ENCODE measurements around the gene CLIP2.

DNA sequence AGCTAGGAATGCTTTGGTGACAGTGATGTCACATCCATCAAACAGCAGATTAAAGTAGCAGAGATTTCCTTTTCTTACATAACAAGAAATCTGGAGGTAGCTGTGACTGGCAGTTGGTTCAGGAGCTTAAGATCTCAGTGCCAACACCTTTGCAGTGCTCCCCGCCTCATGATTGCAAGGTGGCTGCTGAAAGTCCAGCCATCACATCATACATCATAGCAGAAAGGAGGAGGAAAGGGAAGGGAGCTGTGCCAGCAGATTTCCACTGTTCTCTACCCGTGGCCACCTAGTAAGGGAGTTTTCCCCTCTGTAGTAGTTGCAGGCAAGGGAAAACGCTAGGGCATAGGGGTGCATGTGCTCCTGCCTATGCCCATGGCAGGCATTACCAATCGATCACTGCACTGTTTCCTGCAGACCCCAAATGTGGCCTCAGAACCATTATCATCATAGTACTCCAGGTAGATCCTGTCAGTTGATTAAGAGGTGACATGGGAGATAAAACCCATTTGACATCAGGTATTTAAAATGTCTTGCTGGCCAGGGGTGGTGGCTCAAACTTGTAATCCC lies 106.6 kb downstream of the CLIP2 start:
- TF ChIP-seq, protein P1, sequence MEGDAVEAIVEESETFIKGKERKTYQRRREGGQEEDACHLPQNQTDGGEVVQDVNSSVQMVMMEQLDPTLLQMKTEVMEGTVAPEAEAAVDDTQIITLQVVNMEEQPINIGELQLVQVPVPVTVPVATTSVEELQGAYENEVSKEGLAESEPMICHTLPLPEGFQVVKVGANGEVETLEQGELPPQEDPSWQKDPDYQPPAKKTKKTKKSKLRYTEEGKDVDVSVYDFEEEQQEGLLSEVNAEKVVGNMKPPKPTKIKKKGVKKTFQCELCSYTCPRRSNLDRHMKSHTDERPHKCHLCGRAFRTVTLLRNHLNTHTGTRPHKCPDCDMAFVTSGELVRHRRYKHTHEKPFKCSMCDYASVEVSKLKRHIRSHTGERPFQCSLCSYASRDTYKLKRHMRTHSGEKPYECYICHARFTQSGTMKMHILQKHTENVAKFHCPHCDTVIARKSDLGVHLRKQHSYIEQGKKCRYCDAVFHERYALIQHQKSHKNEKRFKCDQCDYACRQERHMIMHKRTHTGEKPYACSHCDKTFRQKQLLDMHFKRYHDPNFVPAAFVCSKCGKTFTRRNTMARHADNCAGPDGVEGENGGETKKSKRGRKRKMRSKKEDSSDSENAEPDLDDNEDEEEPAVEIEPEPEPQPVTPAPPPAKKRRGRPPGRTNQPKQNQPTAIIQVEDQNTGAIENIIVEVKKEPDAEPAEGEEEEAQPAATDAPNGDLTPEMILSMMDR (tag by site-specific recombination; IDR thresholded peaks at IDR 0.05): no peak
- TF ChIP-seq ZNF544 (tag by site-specific recombination; IDR thresholded peaks at IDR 0.05) (no peak), ZNF155 (tag by site-specific recombination; IDR thresholded peaks at IDR 0.05) (no peak), ZNF174 (tag by site-specific recombination; IDR thresholded peaks at IDR 0.05) (no peak)

All from HEK293 (cell line).